Ascending aorta (tissue), 2 donors: ENCODE measurements around the gene ZNF583. TPM values are rescaled to one million over a fixed set of nuclear protein-coding genes. Genes with fewer than 3 reads are reported as not detected.

Experiments
- DNase-seq, 2 donors: peaks; one replicate each; pipeline ENCODE4 v3.0.0-alpha.2; 2019; ENCODE audit warnings: low spot score in 2 of 2
- H3K27ac ChIP-seq, 2 donors: fragments of 200-600 bp; sonication (generic); one replicate each; pipeline ENCODE4 v1.5.1; 2016 to 2017; ENCODE audit warnings: mild to moderate bottlenecking in 1 of 2
- H3K27me3 ChIP-seq: fragments of 200-600 bp; sonication (generic); one replicate; pipeline ENCODE4 v1.5.1; 2017
- H3K36me3 ChIP-seq, 2 donors: fragments of 200-600 bp; sonication (generic); one replicate each; pipeline ENCODE4 v1.5.1; 2016
- H3K4me1 ChIP-seq, 2 donors: fragments of 200-600 bp; sonication (generic); one replicate each; pipeline ENCODE4 v1.5.1; 2016 to 2017; ENCODE audit warnings: mild to moderate bottlenecking in 1 of 2
- H3K4me3 ChIP-seq, 2 donors: fragments of 200-600 bp; sonication (generic); one replicate each; pipeline ENCODE4 v1.5.1; 2016 to 2017; ENCODE audit warnings: mild to moderate bottlenecking in 1 of 2
- H3K9me3 ChIP-seq, 2 donors: fragments of 200-600 bp; sonication (generic); one replicate each; pipeline ENCODE4 v1.5.1; 2016
- intact Hi-C: fragments of 100-400 bp; cut with DNase I; formaldehyde crosslinking; loops from one replicate; pipeline ENCODE4 v1.15.1; 2023
- total RNA-seq: library from RNA; depleted of rRNA; stranded (reverse); fragments of >200 nt; gene quantifications from one replicate; pipeline ENCODE4 v1.1.0, GENCODE V29; 2016
- TF ChIP-seq, protein P1 (sequence below), 3 experiments: fragments of 200-600 bp in 2 of 3; fragments of 450-650 bp in 1 of 3; sonication (generic) in 2 of 3; IDR thresholded peaks; one replicate each; pipeline ENCODE4 v1.5.1; 2016 to 2019; ENCODE audit warnings: antibody characterized with exemption in 3 of 3, mild to moderate bottlenecking in 1 of 3, moderate library complexity in 1 of 3

Gene ZNF583
- total RNA-seq, 1 donor from 2014 or later, result 0.21 TPM

- H3K36me3 ChIP-seq, result peaks cover 42 to 52% of the 10 kb centered on the region in 2 donors
Observed at GRCh38 chr19:56369886-56370676, 34.1 kb upstream of the ZNF583 start.

DNA sequence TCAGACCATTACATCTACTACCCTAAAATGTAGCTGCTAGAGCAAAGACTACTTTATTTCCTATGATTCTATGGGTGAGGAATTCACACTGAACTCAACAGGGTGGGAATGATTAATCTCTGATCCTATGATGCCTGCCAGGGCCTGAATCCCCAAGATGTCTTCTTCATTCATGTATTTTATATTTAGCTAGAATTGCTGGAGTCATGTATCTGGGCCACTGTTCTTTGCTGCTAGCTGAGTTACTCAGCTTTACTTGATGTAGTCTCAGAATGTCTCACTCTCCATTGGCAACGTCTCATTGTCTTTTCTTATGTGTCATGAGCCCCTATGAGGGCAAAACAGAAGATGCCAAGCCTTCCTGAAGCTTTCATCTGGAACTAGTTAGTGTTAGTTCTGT lies 31.9 kb upstream of the ZNF583 start:
- intact Hi-C loops, result no loop called here
- peaks cover 0 to 5% of the 10 kb centered on the region in 2 donors for H3K4me1 ChIP-seq
- H3K4me3 ChIP-seq, result no peak overlapping the region
- H3K36me3 ChIP-seq, result peaks cover 62 to 74% of the 10 kb centered on the region in 2 donors
- no peaks in the 10 kb centered on the region for H3K27me3 ChIP-seq
- peaks cover 38 to 73% of the 10 kb centered on the region in 2 donors for H3K9me3 ChIP-seq
- TF ChIP-seq, protein P1, sequence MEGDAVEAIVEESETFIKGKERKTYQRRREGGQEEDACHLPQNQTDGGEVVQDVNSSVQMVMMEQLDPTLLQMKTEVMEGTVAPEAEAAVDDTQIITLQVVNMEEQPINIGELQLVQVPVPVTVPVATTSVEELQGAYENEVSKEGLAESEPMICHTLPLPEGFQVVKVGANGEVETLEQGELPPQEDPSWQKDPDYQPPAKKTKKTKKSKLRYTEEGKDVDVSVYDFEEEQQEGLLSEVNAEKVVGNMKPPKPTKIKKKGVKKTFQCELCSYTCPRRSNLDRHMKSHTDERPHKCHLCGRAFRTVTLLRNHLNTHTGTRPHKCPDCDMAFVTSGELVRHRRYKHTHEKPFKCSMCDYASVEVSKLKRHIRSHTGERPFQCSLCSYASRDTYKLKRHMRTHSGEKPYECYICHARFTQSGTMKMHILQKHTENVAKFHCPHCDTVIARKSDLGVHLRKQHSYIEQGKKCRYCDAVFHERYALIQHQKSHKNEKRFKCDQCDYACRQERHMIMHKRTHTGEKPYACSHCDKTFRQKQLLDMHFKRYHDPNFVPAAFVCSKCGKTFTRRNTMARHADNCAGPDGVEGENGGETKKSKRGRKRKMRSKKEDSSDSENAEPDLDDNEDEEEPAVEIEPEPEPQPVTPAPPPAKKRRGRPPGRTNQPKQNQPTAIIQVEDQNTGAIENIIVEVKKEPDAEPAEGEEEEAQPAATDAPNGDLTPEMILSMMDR (IDR thresholded peaks at IDR 0.05), result no peak
- no peak overlapping the region for H3K27ac ChIP-seq
- DNase-seq, result no peak

More at GRCh38 chr19:56369886-56370676, 34.1 kb upstream of the ZNF583 start:
- Histone ChIP-seq H3K4me3 (no peak overlapping the region), H3K9me3 (peaks cover 18 to 57% of the 10 kb centered on the region in 2 donors), H3K27ac (no peak overlapping the region), H3K27me3 (no peaks in the 10 kb centered on the region), H3K4me1 (peaks cover 0 to 5% of the 10 kb centered on the region in 2 donors)
- DNase-seq, result no peak
- intact Hi-C loops, result loop anchor here (2.0 kb wide), 2 partner anchors 55 to 1633 kb away; partner anchors contain the start of genes ZNF606 and ZSCAN5A
- TF ChIP-seq, protein P1 (IDR thresholded peaks at IDR 0.05), result no peak

DNA sequence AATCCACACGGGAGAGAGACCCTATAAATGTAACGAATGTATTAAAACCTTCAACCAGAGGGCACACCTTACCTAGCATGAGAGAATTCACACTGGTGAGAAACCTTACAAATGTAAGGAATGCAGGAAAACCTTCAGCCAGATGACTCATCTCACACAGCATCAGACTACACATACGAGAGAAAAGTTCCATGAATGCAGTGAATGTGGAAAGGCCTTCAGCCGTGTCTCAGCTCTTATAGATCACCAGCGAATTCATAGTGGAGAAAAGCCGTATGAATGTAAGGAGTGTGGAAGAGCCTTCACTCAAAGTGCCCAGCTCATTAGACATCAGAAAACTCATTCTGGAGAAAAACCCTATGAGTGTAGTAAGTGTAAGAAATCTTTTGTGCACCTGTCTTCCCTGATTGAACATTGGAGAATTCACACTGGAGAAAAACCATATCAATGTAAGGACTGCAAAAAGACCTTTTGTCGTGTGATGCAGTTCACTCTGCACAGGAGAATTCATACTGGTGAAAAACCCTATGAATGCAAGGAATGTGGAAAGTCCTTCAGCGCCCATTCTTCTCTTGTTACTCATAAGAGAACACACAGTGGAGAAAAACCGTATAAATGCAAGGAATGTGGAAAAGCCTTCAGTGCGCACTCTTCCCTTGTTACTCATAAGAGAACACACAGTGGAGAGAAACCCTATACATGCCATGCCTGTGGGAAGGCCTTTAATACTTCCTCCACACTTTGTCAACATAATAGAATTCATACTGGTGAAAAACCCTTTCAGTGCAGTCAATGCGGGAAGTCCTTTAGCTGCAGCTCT lies 26.8 kb upstream of the ZNF583 start:
- TF ChIP-seq, protein P1 (IDR thresholded peaks at IDR 0.05), result no peak
- Histone ChIP-seq H3K4me1 (no peaks in the 10 kb centered on the region), H3K4me3 (no peak overlapping the region), H3K36me3 (peaks cover 61 to 75% of the 10 kb centered on the region in 2 donors), H3K27me3 (no peaks in the 10 kb centered on the region), H3K9me3 (peaks cover 75 to 99% of the 10 kb centered on the region in 2 donors), H3K27ac (no peak overlapping the region)
- intact Hi-C loops, result no loop called here
- DNase-seq, result no peak

- Histone ChIP-seq H3K4me1 (no peaks in the 10 kb centered on the region), H3K4me3 (no peak overlapping the region), H3K27me3 (no peaks in the 10 kb centered on the region), H3K36me3 (peaks cover 28 to 70% of the 10 kb centered on the region in 2 donors), H3K9me3 (peaks cover 40 to 86% of the 10 kb centered on the region in 2 donors), H3K27ac (no peak overlapping the region)
- TF ChIP-seq, protein P1 (IDR thresholded peaks at IDR 0.05), result no peak
- intact Hi-C loops, result no loop called here
- no peak for DNase-seq
Observed at GRCh38 chr19:56383826-56384605, 20.1 kb upstream of the ZNF583 start.
